GM23248 (cell line): ENCODE measurements around the gene FHOD1.

Source experiments
- EZH2 ChIP-seq: fragments of 200-600 bp; sonication (generic); IDR thresholded peaks from 2 replicates; pipeline ENCODE4 v1.6.1; 2018; ENCODE audit warnings: antibody characterized with exemption, mild to moderate bottlenecking; ENCODE audit not compliant: insufficient read depth, poor library complexity, severe bottlenecking
- EZH2phosphoT487 ChIP-seq: fragments of 200-600 bp; sonication (generic); IDR thresholded peaks from 2 replicates; pipeline ENCODE4 v1.6.1; 2018; ENCODE audit warnings: antibody characterized with exemption, moderate library complexity, mild to moderate bottlenecking, low read depth; ENCODE audit not compliant: insufficient read depth

DNA sequence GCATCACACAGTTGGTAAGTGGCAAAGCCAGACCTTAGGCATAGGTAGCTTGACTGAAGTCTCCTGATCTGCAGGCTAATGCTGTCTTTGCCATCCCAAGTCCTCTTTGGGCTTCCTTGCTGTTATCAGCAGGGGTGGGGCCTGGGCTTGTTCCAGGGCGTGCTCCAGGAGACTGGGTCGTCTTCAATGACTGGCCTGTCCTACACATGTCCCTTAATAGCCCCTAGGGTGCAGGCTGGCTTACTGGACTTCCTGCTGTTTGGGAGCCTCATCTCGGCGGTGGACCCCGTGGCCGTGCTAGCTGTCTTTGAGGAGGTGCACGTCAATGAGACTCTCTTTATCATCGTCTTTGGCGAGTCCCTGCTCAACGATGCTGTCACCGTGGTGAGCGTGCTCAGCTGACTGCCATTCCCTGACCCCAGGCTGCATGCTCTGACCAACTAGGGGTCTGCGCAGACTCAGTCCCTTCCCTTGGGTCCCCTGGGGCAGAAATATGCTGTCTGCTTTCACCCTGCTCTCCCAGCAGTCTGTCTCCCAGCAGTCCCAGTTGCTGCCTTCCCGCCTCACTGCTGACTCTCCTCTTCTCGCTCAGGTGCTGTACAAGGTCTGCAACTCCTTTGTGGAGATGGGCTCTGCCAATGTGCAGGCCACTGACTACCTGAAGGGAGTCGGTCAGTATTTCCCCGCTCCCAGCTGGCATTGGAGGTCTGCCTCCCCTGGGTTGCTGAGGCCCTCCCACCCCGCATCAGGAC is 7.7 kb upstream of the FHOD1 start:
- TF ChIP-seq EZH2, result no peak
- TF ChIP-seq EZH2phosphoT487, result no peak
